GM12864 (cell line): Measurements from ENCODE around the gene FKBP14.

Experiments used
- DNase-seq: peaks from one replicate; pipeline ENCODE4 v3.0.0-alpha.2; 2011; ENCODE audit warnings: low read depth
- H3K4me3 ChIP-seq: 2 replicates; pipeline ENCODE4 v1.5.1; 2011; ENCODE audit warnings: mild to moderate bottlenecking, low read depth, low read length, control low read depth
- CTCF ChIP-seq: IDR thresholded peaks from 2 replicates; pipeline ENCODE4 v1.5.1; 2011; ENCODE audit warnings: low read depth, mild to moderate bottlenecking, moderate library complexity, low read length, control low read depth, inconsistent platforms; ENCODE audit errors: missing control alignments

Gene FKBP14

GRCh38 chr7:29996321-29996720 lies 30.2 kb downstream of the FKBP14 start:
- DNase-seq = no peak
- no peak overlapping the region for H3K4me3 ChIP-seq
- no peak for TF ChIP-seq CTCF

GRCh38 chr7:29995652-29996051 lies 30.9 kb downstream of the FKBP14 start:
- no peak for TF ChIP-seq CTCF
- no peak overlapping the region for H3K4me3 ChIP-seq
- no peak for DNase-seq

- no peak for TF ChIP-seq CTCF
- no peak overlapping the region for H3K4me3 ChIP-seq
- DNase-seq = no peak
Measured at GRCh38 chr7:29993140-29993539, 33.4 kb downstream of the FKBP14 start.

- H3K4me3 ChIP-seq = no peak overlapping the region
Measured at GRCh38 chr7:29991937-29992336, 34.6 kb downstream of the FKBP14 start.

GRCh38 chr7:29990931-29991330 lies 35.6 kb downstream of the FKBP14 start:
- DNase-seq = no peak
- no peak overlapping the region for H3K4me3 ChIP-seq
- TF ChIP-seq CTCF = no peak

More at GRCh38 chr7:29991937-29992336, 34.6 kb downstream of the FKBP14 start:
- DNase-seq = no peak
- TF ChIP-seq CTCF = no peak

- no peak for TF ChIP-seq CTCF
- DNase-seq = no peak
- peak within 1 kb of the TSS; percentile 75 for H3K4me3 ChIP-seq
Measured at GRCh38 chr7:29989257-29989995, 37.1 kb downstream of the FKBP14 start, which contains the start of gene SCRN1. TSS of gene SCRN1 (minus strand) at chr7:29989801. CDS start at chr7:29969067, 20,734 bp downstream.
